ENCODE data around the gene KCNIP4.
"Not testable (repeated sequence)": the region's sequence is repeated elsewhere in the genome, so short reads cannot be mapped to it uniquely, and the experiment has no call there.

The KCNIP4 gene

DNA sequence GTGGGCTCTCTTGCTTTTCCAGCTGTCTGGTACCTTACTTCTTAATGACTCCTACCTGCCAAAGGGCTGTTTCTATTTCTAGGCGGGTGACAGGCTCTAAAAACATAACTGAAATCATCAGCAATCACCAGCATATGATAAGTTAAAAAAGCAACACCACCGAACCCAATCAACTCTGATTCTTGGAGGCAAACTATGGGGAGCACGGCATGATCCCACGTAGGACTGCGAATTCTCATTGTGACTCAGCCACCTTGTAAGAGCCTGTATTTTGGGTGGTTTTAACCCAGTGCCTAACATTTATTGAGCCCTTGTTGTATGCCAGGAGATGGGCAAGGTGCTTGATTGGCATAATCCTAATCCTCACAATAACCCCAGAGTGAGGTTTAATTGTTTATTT, 1091.5 kb downstream of the KCNIP4 start:
- no peak for DNase-seq (ENCODE audit: low read depth in 2 of 2)

- DNase-seq (ENCODE audit: low read depth in 2 of 2) = no peak
These were observed 1101.3 kb downstream of the KCNIP4 start for GRCh38 chr4:20847124-20847747.

- no peak for DNase-seq (ENCODE audit: low read depth in 2 of 2)
These were observed 1104.3 kb downstream of the KCNIP4 start for GRCh38 chr4:20844311-20844710.

GRCh38 chr4:20840648-20841190, 1107.9 kb downstream of the KCNIP4 start:
- no peak for DNase-seq (ENCODE audit: low read depth in 2 of 2)

DNA sequence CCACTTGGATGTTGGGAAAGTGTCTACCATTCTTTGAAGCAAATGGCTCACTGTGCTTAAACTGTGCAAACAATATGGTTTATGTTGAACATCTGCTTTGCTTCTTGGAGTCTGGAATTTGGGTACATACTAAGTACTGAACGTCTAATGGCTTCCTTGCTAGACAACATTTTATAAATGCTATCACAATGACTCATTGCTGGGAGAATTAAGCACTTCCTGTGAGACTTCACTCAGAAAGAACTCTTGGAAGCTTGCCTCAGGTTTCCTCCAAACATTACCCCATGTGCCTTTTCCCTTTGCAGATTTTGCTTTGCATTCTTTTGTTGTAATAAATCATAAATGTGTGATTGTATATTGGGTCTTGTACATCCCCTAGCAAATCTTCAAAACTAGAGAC, 1108.6 kb downstream of the KCNIP4 start:
- DNase-seq (ENCODE audit: low read depth in 2 of 2) = peak; percentile 89 to 90

DNA sequence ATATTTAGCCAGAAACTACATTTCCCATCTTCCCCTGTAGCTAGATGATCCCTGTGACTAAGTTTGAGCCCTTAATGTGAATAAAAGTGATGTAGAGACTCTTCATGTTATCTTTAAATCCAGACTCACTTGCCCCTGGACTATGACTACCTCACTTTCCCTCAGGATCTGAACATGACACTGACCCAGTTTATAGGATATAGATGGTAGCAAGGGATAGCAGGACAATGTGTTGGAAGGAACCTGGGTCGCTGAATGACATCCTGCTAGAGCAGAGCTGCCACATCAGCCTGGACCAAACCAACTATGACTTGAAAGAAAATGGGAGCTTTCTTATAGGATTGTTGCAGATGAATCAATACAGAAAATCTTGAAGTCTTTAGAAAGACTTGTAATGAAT, 1110.1 kb downstream of the KCNIP4 start:
- no peak for DNase-seq (ENCODE audit: low read depth in 2 of 2)

- DNase-seq (ENCODE audit: low read depth in 2 of 2) = no peak
These were observed 1115.7 kb downstream of the KCNIP4 start for GRCh38 chr4:20832826-20833225.

- peak; percentile 20 to 25 for DNase-seq (ENCODE audit: low read depth in 2 of 2)
These were observed 1116.8 kb downstream of the KCNIP4 start for GRCh38 chr4:20831746-20832145.

DNA sequence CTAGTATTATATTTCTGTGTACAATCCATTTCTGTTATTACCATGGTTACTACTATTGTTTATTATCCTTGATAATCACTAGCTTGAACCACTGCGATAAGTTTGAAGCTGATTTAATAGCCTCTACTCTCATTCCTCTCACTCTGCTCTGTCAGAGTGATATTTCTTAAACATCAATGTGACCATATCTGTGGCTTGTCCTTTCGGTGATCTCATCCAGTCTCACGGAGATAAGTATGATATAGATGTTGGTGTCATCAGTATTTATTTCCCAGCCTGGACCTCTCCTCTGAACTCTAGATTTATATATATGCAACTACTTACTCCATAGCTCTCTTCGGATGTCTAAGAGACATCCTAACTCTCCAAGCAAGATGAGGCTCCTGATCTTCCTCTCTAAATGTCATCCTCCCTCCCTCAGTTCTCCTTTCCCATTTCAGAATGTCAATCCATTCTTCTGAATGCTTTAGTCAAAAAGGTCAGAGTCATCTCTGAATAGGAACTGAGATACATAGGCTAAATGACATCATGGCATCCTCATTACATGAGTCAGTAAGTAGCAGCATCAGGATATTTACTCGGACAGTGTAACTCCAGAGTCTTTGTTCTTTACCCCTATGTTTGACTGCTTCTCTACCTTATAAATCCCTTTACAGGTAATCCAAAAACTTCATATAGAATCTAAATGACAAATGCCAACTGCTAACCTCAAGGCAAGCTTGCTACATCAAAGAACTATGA, 1118.8 kb downstream of the KCNIP4 start:
- DNase-seq (ENCODE audit: low read depth in 2 of 2) = no peak

- DNase-seq (ENCODE audit: low read depth in 2 of 2) = no peak
These were observed 1123.1 kb downstream of the KCNIP4 start for GRCh38 chr4:20825505-20825904.

- no peak for DNase-seq (ENCODE audit: low read depth in 2 of 2)
These were observed 1132.3 kb downstream of the KCNIP4 start for GRCh38 chr4:20816287-20816686.

DNA sequence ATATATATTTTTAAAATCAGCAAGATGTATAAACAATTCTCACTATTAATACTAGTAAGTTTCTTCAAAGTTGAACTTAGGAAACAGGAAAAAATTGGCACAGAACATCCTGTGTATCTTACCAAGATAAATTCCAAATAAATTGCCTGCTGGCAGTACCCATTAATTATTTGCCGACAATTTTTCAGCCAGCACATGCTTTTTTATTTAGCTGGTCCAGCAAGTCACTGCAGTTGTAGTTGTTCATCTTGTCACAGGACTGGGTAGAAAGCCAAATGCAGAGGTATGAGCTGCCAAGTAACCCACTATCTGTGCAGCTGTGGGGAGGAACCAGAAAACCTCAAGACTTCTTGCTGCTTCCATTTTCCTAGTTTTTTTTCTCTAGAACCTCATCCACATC, 1134.9 kb downstream of the KCNIP4 start:
- no peak for DNase-seq (ENCODE audit: low read depth in 2 of 2)

- DNase-seq (ENCODE audit: low read depth in 2 of 2) = no peak
These were observed 1138.8 kb downstream of the KCNIP4 start for GRCh38 chr4:20809812-20810211.

DNA sequence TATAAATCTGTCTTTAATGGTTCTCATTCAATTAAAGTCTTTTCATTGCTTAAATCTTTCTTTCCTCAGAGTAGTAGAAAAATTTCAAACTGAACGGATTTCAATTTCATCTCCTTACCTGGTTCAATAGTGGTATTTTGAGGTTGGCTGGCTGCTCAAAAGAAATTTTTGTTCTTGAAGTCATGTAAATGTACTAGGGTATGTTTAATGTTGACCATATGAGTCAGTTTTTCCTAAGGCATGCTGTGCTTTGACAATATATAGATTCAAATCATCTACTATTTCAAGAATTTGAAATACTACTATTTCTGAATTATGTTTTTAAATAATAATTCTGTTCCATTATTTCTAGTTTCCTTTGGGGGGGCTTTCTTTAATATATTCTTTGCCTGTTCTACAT, 1142.9 kb downstream of the KCNIP4 start:
- no peak for DNase-seq (ENCODE audit: low read depth in 2 of 2)

- no peak for DNase-seq (ENCODE audit: low read depth in 2 of 2)
These were observed 1160.5 kb downstream of the KCNIP4 start for GRCh38 chr4:20787940-20788665.

DNA sequence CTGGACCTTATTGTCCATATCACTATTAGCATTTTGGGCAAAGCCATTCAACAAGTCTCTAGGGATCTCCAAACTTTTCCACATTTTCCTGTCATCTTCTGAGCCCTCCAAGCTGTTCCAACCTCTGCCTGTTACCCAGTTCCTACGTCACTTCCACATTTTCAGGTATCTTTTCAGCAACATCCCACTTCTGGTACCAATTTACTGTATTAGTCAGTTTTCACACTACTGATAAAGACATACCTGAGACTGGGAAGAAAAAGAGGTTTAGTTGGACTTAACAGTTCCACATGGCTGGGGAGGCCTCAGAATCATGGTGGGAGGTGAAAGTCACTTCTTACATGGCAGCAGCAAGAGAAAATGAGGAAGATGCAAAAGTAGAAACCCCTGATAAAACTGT, 1165.4 kb downstream of the KCNIP4 start:
- DNase-seq (ENCODE audit: low read depth in 2 of 2) = not testable (repeated sequence)

GRCh38 chr4:20778896-20779295, 1169.7 kb downstream of the KCNIP4 start:
- no peak for DNase-seq (ENCODE audit: low read depth in 2 of 2)

GRCh38 chr4:20773144-20773997, 1175.2 kb downstream of the KCNIP4 start:
- peak; percentile 22 to 34 for DNase-seq (ENCODE audit: low read depth in 2 of 2)

- DNase-seq (ENCODE audit: low read depth in 2 of 2) = no peak
These were observed 1184.1 kb downstream of the KCNIP4 start for GRCh38 chr4:20764366-20764992.

GRCh38 chr4:20761826-20762225, 1186.7 kb downstream of the KCNIP4 start:
- DNase-seq (ENCODE audit: low read depth in 2 of 2) = no peak

- DNase-seq (ENCODE audit: low read depth in 2 of 2) = no peak
These were observed 1187.2 kb downstream of the KCNIP4 start for GRCh38 chr4:20761382-20761781.
